GM19035 (cell line): ENCODE data around the gene EPN3.

Experiments
- ATAC-seq: cut with Tn5 transposase; IDR thresholded peaks from one replicate; pipeline ENCODE4 v1.9.1; 2021; ENCODE audit not compliant: unreplicated experiment

Gene EPN3

DNA sequence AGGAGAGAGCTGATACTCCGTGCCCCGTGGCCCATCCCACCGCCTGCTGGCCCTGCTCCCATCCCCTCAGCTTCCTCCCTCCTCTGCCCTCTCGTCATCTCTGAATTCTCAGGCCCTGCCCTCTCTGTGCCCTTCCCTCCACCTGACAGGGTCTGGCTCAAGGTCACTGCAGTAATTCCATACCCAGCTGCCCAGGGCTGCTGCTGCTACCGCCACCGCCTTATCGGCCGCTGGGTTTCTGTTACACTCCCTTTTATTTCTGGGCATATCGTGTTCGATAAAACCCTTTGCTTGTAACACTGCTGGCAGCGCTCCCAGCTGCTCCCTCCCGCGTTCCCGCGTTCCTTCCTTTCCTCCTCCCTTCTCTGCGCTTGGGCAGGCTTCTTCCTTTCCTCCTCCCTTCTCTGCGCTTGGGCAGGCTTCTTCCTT is 1.2 kb downstream of the EPN3 start:
- no peak for ATAC-seq

DNA sequence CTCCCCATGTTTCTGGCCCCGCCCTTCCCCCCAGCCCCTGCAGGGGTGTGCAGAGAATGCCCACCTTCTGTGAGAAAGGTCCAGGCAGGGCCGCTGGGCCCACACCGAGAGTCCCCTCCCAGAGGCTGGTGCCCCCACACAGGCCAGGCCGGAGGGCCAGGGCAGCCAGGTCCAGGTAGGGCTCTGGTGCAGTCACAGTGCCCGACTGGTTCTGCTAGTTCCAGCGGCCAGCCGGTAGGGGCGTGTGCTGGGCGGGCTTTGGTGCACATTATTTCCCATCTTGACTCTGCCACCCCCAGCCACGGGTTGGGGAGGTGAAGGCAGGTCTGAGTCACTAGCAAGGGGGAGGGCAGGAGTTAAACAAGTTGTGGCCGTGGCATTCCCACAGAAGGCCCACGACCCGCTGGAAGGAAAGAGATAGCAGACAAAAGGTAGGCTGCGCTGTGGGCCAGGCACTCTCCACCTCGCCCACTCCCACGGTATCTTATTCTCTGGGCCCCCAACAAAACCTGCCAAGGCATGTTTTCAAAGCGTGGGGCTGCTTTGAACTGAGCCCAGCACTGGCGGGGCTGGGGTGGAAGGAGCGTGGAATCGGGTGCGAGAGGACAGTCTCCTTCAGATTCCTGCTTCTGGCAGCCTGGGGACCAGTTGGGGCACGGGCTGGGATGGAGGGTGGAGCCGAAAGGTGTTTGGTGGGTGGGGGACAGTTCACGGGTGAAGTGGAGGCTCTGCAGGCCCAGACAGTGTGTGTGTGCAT is 1.9 kb downstream of the EPN3 start:
- ATAC-seq, result no peak

DNA sequence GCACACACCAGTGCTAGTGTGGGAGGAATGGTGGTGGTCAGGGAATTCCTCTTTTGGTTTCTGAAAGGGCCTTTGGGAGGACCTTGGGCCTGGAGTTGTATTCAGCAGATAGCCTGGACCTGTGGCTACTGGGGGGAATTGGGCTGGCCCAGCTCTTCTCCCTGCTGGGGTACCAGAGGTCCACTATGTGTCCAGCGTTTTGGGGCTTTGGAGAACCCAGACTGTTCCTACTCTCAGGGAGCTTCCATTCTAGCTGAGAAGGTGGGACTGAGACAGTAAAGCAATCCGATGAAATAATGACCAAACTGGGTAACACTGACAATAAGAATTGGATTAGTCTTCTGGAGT is 2.4 kb downstream of the EPN3 start:
- ATAC-seq, result no peak

DNA sequence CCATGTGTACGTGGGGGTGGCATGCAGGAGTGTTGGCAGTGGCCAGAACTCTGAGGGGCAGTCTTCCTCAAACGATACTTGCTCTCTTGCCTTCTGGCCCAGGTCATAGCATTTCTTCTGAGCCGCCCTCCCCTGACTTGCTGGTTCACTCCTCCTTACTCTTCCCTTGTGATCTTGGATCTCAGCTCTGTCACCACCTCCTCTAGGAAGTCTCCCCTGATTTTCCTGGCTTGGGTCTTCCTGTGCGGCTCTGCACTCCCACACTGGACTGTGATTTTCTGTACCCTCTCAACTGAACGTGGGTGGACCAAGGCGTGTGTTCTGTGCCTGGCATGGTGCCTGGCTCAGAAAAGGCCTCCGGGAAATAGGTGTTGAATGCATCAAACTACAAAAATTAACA is 2.9 kb downstream of the EPN3 start:
- ATAC-seq, result no peak

DNA sequence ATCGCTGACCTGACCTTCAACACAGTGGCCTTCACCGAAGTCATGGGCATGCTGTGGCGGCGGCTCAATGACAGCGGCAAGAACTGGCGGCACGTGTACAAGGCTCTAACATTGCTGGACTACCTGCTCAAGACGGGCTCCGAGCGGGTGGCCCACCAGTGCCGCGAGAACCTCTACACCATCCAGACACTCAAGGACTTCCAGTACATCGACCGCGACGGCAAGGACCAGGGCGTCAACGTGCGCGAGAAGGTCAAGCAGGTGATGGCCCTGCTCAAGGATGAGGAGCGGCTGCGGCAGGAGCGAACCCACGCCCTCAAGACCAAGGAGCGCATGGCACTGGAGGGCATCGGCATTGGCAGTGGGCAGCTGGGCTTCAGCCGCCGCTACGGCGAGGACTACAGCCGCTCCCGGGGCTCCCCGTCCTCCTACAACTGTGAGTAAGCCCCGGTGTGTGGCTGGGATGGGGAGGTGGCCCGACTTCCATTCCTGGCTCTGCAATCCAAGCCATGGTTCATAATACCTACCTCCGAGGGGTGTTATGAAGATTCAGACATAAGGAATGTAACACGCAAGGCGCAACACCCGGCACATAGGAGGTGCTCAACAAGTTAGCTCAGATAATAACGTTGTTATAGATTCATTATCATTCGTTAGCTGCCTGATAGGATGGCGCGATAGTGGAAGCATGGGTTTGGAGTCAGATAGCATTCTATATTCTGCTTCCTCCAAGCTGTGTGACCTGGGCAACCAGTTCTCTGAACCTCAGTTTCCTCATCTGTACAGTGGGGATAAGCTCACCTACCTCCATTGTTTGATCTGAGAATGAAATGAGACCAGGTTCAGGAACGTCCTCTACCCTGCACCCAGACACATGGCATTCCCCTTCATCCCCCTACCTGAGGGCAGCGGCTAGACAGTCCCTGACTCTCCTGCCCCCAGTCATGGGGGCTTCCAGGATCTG is 4.4 kb downstream of the EPN3 start:
- no peak for ATAC-seq

DNA sequence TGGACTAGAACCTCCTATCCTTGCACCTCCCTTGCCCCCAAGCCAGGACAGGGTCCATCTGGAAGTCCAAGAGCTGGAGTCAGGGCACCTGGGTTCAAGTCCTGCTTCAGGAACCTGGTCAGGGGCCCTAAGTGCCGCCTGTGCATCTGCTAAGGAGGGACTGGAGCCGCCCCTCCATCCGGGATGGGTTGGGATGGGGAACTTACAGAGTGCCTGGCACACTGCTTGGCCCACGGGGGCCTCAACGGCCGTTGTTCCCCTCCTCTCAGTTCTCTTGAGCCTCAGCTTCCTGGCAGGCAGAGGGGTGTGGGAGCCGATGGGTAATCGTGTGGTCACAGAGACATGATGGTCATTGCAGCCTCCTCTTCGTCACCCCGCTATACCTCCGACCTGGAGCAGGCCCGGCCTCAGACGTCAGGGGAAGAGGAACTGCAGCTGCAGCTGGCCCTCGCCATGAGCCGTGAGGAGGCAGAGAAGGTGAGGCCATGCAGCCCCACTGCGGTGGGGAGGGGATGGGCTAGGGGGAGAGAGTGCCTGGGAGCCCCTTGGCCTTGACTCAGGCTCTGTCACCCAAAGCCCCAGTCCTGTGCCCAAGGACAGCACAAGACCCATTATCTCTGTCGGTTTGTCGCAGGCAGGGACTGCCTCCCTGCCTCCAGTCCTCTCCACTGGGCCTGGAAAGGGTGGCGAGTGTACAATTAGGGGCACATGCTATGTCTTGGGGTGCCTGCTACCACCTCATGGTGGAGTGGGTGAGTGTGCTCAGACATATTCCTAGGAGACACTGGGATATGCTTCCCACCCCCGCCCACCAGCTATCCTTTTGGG is 5.4 kb downstream of the EPN3 start:
- ATAC-seq, result no peak

DNA sequence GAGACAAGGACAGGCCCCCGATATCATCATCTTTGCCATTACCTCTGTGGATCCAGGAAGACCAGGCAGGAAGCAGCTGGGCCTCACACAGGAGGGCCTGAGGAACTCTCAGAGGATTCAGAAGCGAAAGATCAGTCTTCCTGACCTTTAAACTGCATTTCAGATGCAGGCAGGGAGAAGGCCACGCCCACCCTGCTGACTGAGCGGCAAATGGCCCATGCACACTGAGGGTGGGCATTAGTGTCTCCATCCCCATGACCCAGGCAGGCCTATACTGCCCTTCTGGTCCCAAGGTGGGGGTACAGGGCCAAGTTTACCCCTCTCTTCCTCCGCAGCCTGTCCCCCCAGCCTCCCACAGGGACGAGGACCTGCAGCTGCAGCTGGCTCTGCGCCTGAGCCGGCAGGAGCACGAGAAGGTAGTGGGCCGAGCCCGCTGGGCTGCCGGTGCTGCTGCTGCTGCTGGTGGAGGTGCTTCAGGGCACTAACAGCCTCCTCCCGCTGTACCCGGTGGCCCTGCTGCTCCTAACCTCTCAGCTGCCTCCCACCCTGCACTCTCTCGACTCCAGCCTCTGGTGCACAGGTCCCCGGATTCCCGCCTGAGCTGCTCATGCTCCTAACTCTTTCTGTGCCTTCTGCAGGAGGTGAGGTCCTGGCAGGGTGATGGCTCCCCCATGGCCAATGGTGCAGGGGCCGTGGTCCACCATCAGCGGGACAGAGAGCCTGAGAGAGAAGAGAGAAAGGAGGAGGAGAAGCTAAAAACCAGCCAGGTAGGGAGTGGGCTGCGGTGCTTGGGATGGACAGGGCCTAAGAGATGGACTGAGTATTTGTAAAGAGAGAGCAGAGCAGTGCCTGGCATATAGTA is 6.2 kb downstream of the EPN3 start:
- no peak for ATAC-seq

- no peak for ATAC-seq
Observed at GRCh38 chr17:50539762-50540559, 7.4 kb downstream of the EPN3 start.

GRCh38 chr17:50540560-50541401 is 8.2 kb downstream of the EPN3 start:
- ATAC-seq, result no peak

DNA sequence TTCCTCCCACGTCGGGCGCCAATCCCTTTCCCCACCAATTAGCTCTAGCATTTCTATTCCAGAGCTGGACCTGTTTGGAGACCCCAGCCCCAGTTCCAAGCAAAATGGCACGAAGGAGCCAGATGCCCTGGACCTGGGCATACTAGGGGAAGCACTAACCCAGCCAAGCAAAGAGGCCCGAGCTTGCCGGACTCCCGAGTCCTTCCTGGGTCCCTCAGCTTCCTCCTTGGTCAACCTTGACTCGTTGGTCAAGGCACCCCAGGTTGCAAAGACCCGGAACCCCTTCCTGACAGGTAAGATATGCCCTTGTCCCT is 8.8 kb downstream of the EPN3 start:
- no peak for ATAC-seq

DNA sequence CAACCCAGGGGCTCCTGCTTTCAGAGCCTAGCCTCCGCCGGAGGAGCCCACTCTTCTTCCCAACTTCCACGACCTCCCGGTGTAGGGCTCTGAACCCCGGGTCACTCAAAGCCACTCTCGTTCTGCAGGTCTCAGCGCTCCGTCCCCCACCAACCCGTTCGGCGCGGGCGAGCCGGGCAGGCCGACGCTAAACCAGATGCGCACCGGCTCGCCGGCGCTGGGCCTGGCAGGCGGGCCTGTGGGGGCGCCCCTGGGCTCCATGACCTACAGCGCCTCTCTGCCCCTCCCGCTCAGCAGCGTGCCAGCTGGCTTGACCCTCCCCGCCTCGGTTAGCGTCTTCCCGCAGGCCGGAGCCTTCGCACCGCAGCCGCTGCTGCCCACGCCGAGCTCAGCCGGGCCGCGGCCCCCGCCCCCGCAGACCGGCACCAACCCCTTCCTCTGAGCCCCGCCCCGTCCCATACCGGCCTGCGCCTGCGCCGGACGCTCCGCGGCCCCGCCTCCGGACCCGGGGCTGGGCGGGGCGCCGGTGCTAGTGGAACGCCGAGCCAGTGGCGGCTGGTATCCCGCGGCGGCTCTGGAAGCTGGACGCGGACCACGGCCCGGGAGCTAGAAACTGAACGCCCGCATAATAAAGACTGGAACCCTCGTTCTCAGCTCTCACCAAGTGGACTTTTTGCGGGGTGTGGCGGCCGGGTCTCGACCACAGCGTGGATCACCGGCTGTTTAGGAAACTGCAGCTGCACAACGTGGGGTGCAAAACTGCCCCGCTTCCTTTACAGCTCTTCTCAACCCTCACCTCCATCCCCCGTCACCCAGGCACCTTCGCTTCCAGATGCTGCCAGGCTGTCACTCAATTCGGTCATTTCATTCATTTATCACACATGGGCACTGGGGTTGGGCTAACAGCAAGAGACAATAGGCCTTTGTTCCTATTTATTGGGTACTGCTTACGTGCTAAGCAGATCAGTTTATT is 9.5 kb downstream of the EPN3 start:
- peak; percentile 81 for ATAC-seq

GRCh38 chr17:50542795-50543774 is 10.6 kb downstream of the EPN3 start:
- no peak for ATAC-seq

DNA sequence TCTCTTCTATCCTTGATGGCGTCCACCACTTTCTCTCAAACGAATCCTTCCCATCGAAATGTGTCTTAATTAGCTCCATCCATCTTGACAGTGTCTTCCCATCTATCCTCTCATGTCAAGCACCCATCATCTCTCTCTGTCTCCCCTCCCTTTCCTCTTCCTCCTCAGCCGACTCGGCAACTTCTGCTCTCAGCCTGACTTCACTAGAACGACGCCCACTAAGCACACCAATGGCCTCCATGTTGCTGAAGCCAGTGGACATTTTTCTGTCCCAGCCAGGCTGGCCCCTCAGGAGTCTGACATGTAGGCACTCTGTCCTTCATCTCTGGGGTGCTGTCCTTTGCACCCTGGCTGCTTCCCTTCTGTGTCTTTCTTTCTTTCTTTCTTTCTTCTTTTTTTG is 12.0 kb downstream of the EPN3 start:
- ATAC-seq, result no peak

GRCh38 chr17:50545311-50545710 is 12.8 kb downstream of the EPN3 start:
- ATAC-seq, result no peak

GRCh38 chr17:50546701-50547034 is 14.1 kb downstream of the EPN3 start:
- ATAC-seq, result no peak

GRCh38 chr17:50547035-50547735 is 14.7 kb downstream of the EPN3 start, which contains the start of gene SPATA20:
TSS of gene SPATA20 (plus strand) at chr17:50547174. CDS start at chr17:50547209, 35 bp downstream.
- ATAC-seq, result peak; percentile 60
